ENCODE results near the gene E2F8.
"Not testable (repeated sequence)": the region's sequence is repeated elsewhere in the genome, so short reads cannot be mapped to it uniquely, and the experiment has no call there.

E2F8 gene

GRCh38 chr11:19275496-19275895, 34.8 kb upstream of the E2F8 start:
- no peaks in the 10 kb centered on the region for H3K79me2 ChIP-seq (ENCODE audit: insufficient read depth, low read length)
- no peaks in the 10 kb centered on the region for H3K36me3 ChIP-seq (ENCODE audit: low read length)
- no peak overlapping the region for H3K4me2 ChIP-seq (ENCODE audit: low read depth, low read length, poor library complexity, severe bottlenecking)
- no peak overlapping the region for H2AFZ ChIP-seq (ENCODE audit: low read depth, low read length, severe bottlenecking)
- no peak overlapping the region for H3K4me3 ChIP-seq (ENCODE audit: insufficient read depth, low read length, poor library complexity, severe bottlenecking)
- no peaks in the 10 kb centered on the region for H4K20me1 ChIP-seq (ENCODE audit: low read depth, low read length)
- H3F3A ChIP-seq (ENCODE audit: insufficient read depth), result no peaks in the 10 kb centered on the region
- no peaks in the 10 kb centered on the region for H3K27me3 ChIP-seq (ENCODE audit: low read length)
- no peak overlapping the region for H3K27ac ChIP-seq (ENCODE audit: low read depth, low read length)
- H3K9ac ChIP-seq (ENCODE audit: low read length), result no peak overlapping the region
- H3K9me2 ChIP-seq (replicated peaks; ENCODE audit: insufficient read depth, low read length), result no peaks in the 10 kb centered on the region
- H3K9me3 ChIP-seq (ENCODE audit: insufficient read depth, low read length), result no peaks in the 10 kb centered on the region
- TF ChIP-seq CTCF (IDR thresholded peaks at IDR 0.05; ENCODE audit: insufficient read depth, low read length, poor library complexity, severe bottlenecking), result no peak
- no peak for TF ChIP-seq EZH2phosphoT487 (conservative IDR thresholded peaks at IDR 0.05; ENCODE audit: low read length)

- not testable (repeated sequence) for H3K9ac ChIP-seq (ENCODE audit: low read length); H3K9me2 ChIP-seq (replicated peaks; ENCODE audit: insufficient read depth, low read length); H3K4me2 ChIP-seq (ENCODE audit: low read depth, low read length, poor library complexity, severe bottlenecking); H4K20me1 ChIP-seq (ENCODE audit: low read depth, low read length); H3K27me3 ChIP-seq (ENCODE audit: low read length); H3K79me2 ChIP-seq (ENCODE audit: insufficient read depth, low read length); H3K27ac ChIP-seq (ENCODE audit: low read depth, low read length); H3K9me3 ChIP-seq (ENCODE audit: insufficient read depth, low read length); H2AFZ ChIP-seq (ENCODE audit: low read depth, low read length, severe bottlenecking); H3F3A ChIP-seq (ENCODE audit: insufficient read depth); H3K4me3 ChIP-seq (ENCODE audit: insufficient read depth, low read length, poor library complexity, severe bottlenecking); H3K36me3 ChIP-seq (ENCODE audit: low read length)
These were observed 32.5 kb upstream of the E2F8 start for GRCh38 chr11:19273219-19273618.

GRCh38 chr11:19268909-19269308, 28.2 kb upstream of the E2F8 start:
- H4K20me1 ChIP-seq (ENCODE audit: low read depth, low read length), result no peaks in the 10 kb centered on the region
- H2AFZ ChIP-seq (ENCODE audit: low read depth, low read length, severe bottlenecking), result no peak overlapping the region
- H3K9me3 ChIP-seq (ENCODE audit: insufficient read depth, low read length), result no peaks in the 10 kb centered on the region
- no peaks in the 10 kb centered on the region for H3K9me2 ChIP-seq (replicated peaks; ENCODE audit: insufficient read depth, low read length)
- no peak overlapping the region for H3K9ac ChIP-seq (ENCODE audit: low read length)
- H3K27ac ChIP-seq (ENCODE audit: low read depth, low read length), result no peak overlapping the region
- no peaks in the 10 kb centered on the region for H3K36me3 ChIP-seq (ENCODE audit: low read length)
- TF ChIP-seq CTCF (IDR thresholded peaks at IDR 0.05; ENCODE audit: insufficient read depth, low read length, poor library complexity, severe bottlenecking) (no peak), EZH2phosphoT487 (conservative IDR thresholded peaks at IDR 0.05; ENCODE audit: low read length) (no peak)
- H3K4me2 ChIP-seq (ENCODE audit: low read depth, low read length, poor library complexity, severe bottlenecking), result no peak overlapping the region
- no peaks in the 10 kb centered on the region for H3K79me2 ChIP-seq (ENCODE audit: insufficient read depth, low read length)
- no peaks in the 10 kb centered on the region for H3F3A ChIP-seq (ENCODE audit: insufficient read depth)
- no peak overlapping the region for H3K4me3 ChIP-seq (ENCODE audit: insufficient read depth, low read length, poor library complexity, severe bottlenecking)
- H3K27me3 ChIP-seq (ENCODE audit: low read length), result no peaks in the 10 kb centered on the region

GRCh38 chr11:19267567-19267966, 26.8 kb upstream of the E2F8 start:
- Histone ChIP-seq H3F3A (ENCODE audit: insufficient read depth) (no peaks in the 10 kb centered on the region), H3K27ac (ENCODE audit: low read depth, low read length) (no peak overlapping the region), H3K36me3 (ENCODE audit: low read length) (no peaks in the 10 kb centered on the region), H3K27me3 (ENCODE audit: low read length) (no peaks in the 10 kb centered on the region), H3K4me3 (ENCODE audit: insufficient read depth, low read length, poor library complexity, severe bottlenecking) (no peak overlapping the region), H3K9ac (ENCODE audit: low read length) (no peak overlapping the region), H3K9me3 (ENCODE audit: insufficient read depth, low read length) (no peaks in the 10 kb centered on the region), H2AFZ (ENCODE audit: low read depth, low read length, severe bottlenecking) (no peak overlapping the region), H3K79me2 (ENCODE audit: insufficient read depth, low read length) (no peaks in the 10 kb centered on the region), H4K20me1 (ENCODE audit: low read depth, low read length) (no peaks in the 10 kb centered on the region), H3K4me2 (ENCODE audit: low read depth, low read length, poor library complexity, severe bottlenecking) (no peak overlapping the region), H3K9me2 (replicated peaks; ENCODE audit: insufficient read depth, low read length) (no peaks in the 10 kb centered on the region)
- no peak for TF ChIP-seq EZH2phosphoT487 (conservative IDR thresholded peaks at IDR 0.05; ENCODE audit: low read length)
- TF ChIP-seq CTCF (IDR thresholded peaks at IDR 0.05; ENCODE audit: insufficient read depth, low read length, poor library complexity, severe bottlenecking), result no peak

Data from SU-DHL-6 (cell line).